GM23338 (cell line): ENCODE measurements around the gene TMBIM1.

Experiments
- CREB1 ChIP-seq: fragments of 250-450 bp; sonication (Bioruptor Pico); IDR thresholded peaks from 2 replicates; pipeline ENCODE4 v1.5.0; 2020; ENCODE audit warnings: low read depth, mild to moderate bottlenecking, moderate library complexity
- EZH2 ChIP-seq: fragments of 200-600 bp; sonication (generic); IDR thresholded peaks from one replicate; pipeline ENCODE4 v1.8.0; 2017; ENCODE audit warnings: antibody characterized with exemption, mild to moderate bottlenecking, low read depth; ENCODE audit not compliant: unreplicated experiment
- POLR2AphosphoS5 ChIP-seq: IDR thresholded peaks from 2 replicates; pipeline ENCODE4 v1.6.1; 2016; ENCODE audit warnings: antibody characterized with exemption, low read depth
- REST ChIP-seq: IDR thresholded peaks from one replicate; pipeline ENCODE4 v1.6.1; 2018; ENCODE audit warnings: antibody characterized with exemption; ENCODE audit not compliant: unreplicated experiment
- STAT1 ChIP-seq: IDR thresholded peaks from one replicate; pipeline ENCODE4 v1.6.1; 2016; ENCODE audit warnings: antibody characterized with exemption; ENCODE audit not compliant: unreplicated experiment
- TF ChIP-seq, protein P1 (sequence below), 2 experiments: fragments of 200-600 bp in 1 of 2; sonication (generic) in 1 of 2; conservative IDR thresholded peaks; 2 replicates each; pipeline versions ENCODE4 v1.5.1 to v1.6.1; 2016 to 2017; ENCODE audit warnings: antibody characterized with exemption in 2 of 2, low read depth in 2 of 2, mild to moderate bottlenecking in 2 of 2, moderate library complexity in 1 of 2
- TF ChIP-seq, protein P2 (sequence below): fragments of 250-450 bp; sonication (Bioruptor Pico); IDR thresholded peaks from 2 replicates; pipeline ENCODE4 v1.5.0; 2020; ENCODE audit warnings: mild to moderate bottlenecking, moderate library complexity

GRCh38 chr2:218249691-218250090 lies 42.6 kb downstream of the TMBIM1 start:
- TF ChIP-seq, protein P1, sequence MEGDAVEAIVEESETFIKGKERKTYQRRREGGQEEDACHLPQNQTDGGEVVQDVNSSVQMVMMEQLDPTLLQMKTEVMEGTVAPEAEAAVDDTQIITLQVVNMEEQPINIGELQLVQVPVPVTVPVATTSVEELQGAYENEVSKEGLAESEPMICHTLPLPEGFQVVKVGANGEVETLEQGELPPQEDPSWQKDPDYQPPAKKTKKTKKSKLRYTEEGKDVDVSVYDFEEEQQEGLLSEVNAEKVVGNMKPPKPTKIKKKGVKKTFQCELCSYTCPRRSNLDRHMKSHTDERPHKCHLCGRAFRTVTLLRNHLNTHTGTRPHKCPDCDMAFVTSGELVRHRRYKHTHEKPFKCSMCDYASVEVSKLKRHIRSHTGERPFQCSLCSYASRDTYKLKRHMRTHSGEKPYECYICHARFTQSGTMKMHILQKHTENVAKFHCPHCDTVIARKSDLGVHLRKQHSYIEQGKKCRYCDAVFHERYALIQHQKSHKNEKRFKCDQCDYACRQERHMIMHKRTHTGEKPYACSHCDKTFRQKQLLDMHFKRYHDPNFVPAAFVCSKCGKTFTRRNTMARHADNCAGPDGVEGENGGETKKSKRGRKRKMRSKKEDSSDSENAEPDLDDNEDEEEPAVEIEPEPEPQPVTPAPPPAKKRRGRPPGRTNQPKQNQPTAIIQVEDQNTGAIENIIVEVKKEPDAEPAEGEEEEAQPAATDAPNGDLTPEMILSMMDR (conservative IDR thresholded peaks at IDR 0.05; ENCODE audit: low read depth in 2 of 2), result no peak
- TF ChIP-seq CREB1 (no peak), POLR2AphosphoS5 (no peak), EZH2 (no peak), STAT1 (no peak), REST (no peak)
- TF ChIP-seq, protein P2, sequence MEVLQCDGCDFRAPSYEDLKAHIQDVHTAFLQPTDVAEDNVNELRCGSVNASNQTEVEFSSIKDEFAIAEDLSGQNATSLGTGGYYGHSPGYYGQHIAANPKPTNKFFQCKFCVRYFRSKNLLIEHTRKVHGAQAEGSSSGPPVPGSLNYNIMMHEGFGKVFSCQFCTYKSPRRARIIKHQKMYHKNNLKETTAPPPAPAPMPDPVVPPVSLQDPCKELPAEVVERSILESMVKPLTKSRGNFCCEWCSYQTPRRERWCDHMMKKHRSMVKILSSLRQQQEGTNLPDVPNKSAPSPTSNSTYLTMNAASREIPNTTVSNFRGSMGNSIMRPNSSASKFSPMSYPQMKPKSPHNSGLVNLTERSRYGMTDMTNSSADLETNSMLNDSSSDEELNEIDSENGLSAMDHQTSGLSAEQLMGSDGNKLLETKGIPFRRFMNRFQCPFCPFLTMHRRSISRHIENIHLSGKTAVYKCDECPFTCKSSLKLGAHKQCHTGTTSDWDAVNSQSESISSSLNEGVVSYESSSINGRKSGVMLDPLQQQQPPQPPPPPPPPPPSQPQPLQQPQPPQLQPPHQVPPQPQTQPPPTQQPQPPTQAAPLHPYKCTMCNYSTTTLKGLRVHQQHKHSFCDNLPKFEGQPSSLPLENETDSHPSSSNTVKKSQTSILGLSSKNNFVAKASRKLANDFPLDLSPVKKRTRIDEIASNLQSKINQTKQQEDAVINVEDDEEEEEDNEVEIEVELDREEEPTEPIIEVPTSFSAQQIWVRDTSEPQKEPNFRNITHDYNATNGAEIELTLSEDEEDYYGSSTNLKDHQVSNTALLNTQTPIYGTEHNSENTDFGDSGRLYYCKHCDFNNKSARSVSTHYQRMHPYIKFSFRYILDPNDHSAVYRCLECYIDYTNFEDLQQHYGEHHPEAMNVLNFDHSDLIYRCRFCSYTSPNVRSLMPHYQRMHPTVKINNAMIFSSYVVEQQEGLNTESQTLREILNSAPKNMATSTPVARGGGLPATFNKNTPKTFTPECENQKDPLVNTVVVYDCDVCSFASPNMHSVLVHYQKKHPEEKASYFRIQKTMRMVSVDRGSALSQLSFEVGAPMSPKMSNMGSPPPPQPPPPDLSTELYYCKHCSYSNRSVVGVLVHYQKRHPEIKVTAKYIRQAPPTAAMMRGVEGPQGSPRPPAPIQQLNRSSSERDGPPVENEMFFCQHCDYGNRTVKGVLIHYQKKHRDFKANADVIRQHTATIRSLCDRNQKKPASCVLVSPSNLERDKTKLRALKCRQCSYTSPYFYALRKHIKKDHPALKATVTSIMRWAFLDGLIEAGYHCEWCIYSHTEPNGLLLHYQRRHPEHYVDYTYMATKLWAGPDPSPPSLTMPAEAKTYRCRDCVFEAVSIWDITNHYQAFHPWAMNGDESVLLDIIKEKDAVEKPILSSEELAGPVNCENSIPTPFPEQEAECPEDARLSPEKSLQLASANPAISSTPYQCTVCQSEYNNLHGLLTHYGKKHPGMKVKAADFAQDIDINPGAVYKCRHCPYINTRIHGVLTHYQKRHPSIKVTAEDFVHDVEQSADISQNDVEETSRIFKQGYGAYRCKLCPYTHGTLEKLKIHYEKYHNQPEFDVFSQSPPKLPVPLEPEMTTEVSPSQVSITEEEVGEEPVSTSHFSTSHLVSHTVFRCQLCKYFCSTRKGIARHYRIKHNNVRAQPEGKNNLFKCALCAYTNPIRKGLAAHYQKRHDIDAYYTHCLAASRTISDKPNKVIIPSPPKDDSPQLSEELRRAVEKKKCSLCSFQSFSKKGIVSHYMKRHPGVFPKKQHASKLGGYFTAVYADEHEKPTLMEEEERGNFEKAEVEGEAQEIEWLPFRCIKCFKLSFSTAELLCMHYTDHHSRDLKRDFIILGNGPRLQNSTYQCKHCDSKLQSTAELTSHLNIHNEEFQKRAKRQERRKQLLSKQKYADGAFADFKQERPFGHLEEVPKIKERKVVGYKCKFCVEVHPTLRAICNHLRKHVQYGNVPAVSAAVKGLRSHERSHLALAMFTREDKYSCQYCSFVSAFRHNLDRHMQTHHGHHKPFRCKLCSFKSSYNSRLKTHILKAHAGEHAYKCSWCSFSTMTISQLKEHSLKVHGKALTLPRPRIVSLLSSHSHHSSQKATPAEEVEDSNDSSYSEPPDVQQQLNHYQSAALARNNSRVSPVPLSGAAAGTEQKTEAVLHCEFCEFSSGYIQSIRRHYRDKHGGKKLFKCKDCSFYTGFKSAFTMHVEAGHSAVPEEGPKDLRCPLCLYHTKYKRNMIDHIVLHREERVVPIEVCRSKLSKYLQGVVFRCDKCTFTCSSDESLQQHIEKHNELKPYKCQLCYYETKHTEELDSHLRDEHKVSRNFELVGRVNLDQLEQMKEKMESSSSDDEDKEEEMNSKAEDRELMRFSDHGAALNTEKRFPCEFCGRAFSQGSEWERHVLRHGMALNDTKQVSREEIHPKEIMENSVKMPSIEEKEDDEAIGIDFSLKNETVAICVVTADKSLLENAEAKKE (CRISPR knock-in tag), result no peak
